Activated naive CD4-positive, alpha-beta T cell treated with anti-CD3 and anti-CD28 coated beads, Interleukin-2, amount 50 U/mL, for 72 hours (primary cell): ENCODE results near the gene NME2. TPM values are rescaled to one million over a fixed set of nuclear protein-coding genes. Genes with fewer than 3 reads are reported as not detected.
"Not testable (repeated sequence)": the region's sequence is repeated elsewhere in the genome, so short reads cannot be mapped to it uniquely, and the experiment has no call there.

Source experiments
- ATAC-seq, 2 donors: fragments of 150-1000 bp; cut with Tn5 transposase; 2 replicates each; pipeline ENCODE4 v1.10.0; 2021; ENCODE audit warnings: mild to moderate bottlenecking in 2 of 2, moderate library complexity in 2 of 2
- DNase-seq, 2 donors: peaks; one replicate each; pipeline ENCODE4 v3.0.0; 2021 to 2022; ENCODE audit warnings: low spot score in 2 of 2
- H3K27ac Mint-ChIP-seq, 2 donors: one replicate each; pipeline ENCODE4 v1.8.0; 2022; ENCODE audit warnings: mild to moderate bottlenecking in 2 of 2, mixed read lengths in 2 of 2
- H3K36me3 Mint-ChIP-seq, 2 donors: one replicate each; pipeline ENCODE4 v1.8.0; 2022; ENCODE audit warnings: mixed read lengths in 2 of 2
- H3K9me3 Mint-ChIP-seq, 2 donors: one replicate each; pipeline ENCODE4 v1.8.0; 2022; ENCODE audit warnings: mixed read lengths in 2 of 2
- total RNA-seq, 2 donors: library from RNA; stranded (reverse); gene quantifications; one replicate each; pipeline ENCODE4 v1.2.3, GENCODE V29; 2022

NME2 gene
- total RNA-seq = 100 to 1,000 TPM; 711 to 815 TPM

DNA sequence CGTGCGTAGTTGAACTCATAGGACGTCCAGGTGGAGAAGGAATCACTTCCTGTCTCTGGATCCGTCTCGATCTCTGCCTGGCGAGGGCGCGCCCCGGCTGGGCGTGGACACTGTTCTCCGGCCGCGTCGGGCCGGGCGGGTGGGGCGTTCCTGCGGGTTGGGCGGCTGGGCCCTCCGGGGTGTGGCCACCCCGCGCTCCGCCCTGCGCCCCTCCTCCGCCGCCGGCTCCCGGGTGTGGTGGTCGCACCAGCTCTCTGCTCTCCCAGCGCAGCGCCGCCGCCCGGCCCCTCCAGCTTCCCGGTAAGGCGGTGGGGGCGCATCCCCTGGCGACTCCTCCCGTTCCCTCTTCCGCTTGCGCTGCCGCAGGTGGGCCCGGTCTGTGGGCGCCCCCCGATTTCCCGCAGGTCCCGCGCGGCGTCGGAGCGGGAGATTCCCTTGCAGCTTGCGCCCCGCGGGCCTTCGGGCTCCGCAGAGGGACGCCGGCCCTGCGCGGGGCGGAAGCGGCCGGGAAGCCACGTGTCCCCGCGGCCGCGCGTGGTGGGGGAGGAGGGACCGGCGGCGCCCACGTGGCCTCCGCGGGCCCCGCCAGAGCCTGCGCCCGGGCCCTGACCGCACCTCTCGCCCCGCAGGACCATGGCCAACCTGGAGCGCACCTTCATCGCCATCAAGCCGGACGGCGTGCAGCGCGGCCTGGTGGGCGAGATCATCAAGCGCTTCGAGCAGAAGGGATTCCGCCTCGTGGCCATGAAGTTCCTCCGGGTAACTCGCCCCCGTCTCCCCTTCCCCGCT is at the start of gene NME2:
TSS of gene NME2 (plus strand) at position 214 of the 789 bp plus-strand sequence. CDS start at position 634, 420 bp downstream.
- peak within 1 kb of the TSS; percentile 92 to 98 for H3K27ac Mint-ChIP-seq
- DNase-seq = peak; percentile 78 to 81
- no peaks in the 10 kb centered on the region for H3K9me3 Mint-ChIP-seq
- H3K36me3 Mint-ChIP-seq = peaks cover 20 to 39% of the 10 kb centered on the region in 2 donors
- peak; percentile 84 to 88 for ATAC-seq

DNA sequence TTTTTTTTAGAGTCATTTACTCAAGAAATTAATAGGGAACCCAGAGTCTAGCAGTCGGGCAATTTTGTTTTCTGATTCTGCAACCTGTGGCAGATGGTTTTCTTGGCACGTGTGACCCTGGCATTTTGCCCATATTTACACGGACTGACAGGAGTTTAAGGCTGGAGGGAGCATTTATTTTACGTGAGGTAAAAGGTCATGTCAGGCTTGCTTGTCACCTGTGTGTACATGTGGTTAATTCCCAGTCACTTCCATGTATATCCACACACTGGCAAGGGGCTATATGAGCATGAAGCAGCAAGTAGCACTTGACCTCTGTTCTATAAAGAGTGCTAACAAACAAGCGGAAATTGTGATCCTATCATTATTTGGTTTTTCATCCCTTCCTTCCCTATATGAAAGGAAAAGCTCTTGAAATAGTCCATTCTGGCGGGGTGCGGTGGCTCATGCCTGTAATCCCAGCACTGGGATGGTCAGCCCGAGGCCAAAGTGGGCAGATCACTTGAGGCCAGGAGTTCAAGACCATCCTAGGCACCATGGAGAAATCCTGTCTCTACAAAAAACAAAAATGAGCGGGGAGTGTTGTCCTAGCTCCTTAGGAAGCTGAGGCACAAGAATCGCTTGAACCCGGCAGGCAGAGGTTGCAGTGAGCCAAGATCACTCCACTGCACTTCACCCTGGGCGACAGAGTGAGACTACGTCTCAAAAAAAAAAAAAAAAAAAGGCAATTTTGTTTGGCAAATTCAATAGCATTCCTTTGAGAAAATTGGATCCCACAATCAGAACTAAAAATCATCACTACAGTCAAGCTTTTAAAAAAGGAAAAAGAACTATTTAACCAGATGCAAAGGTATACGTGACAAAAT is 47.6 kb upstream of the NME2 start:
- DNase-seq = no peak
- Mint-ChIP-seq H3K36me3 (peaks cover 0 to 10% of the 10 kb centered on the region in 2 donors), H3K27ac (peak overlapping the region; percentile 53 to 71), H3K9me3 (no peaks in the 10 kb centered on the region)
- no peak for ATAC-seq

DNA sequence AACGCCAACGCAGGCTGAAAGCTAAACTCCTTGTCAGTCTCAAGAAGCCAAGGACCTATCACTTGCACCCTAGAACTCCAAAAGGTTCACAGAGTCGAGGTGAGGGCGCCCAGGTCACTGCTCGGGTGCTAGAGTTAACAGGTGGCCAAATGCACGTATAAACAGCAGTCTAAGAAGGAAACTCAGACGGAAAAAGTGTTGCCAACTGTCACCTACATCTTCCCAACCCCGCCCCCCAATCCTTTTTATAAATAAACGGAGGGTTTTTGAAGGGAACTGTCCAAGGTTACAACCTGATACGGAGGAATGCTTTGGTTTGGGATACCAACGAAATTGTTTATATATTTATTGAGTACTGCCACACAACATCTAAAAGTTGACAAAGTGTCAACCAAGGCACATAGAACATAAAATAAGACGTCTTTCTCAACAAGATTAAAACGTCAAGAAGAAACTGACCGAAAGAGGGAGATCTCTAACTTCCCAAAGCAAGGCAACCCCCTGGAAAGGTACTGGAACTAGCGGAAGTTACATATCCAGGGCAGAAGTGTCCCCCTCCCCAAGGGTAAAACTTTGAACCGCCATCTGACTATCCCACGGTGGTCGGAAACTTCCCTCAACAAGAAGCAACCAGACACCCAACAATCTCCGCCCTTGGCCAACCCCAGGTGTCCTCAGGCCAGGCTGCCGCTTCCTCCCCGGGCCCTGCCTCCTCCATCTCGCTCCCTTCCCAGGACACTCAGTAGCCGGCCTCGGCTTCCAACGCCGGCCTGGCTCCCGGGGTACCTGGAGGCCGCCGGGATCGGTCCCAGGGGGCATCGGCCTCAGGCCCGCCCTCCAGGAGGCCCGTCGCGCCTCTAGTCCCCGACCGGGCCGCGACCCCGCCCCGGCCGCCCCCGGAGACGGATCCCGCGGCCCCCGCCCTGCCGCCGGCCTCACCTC is 46.5 kb upstream of the NME2 start:
- H3K9me3 Mint-ChIP-seq = no peaks in the 10 kb centered on the region
- ATAC-seq = peak; percentile 18 to 20
- peaks cover 0 to 10% of the 10 kb centered on the region in 2 donors for H3K36me3 Mint-ChIP-seq
- peak; percentile 43 to 73 for DNase-seq
- peak overlapping the region; percentile 98 to 99 for H3K27ac Mint-ChIP-seq

DNA sequence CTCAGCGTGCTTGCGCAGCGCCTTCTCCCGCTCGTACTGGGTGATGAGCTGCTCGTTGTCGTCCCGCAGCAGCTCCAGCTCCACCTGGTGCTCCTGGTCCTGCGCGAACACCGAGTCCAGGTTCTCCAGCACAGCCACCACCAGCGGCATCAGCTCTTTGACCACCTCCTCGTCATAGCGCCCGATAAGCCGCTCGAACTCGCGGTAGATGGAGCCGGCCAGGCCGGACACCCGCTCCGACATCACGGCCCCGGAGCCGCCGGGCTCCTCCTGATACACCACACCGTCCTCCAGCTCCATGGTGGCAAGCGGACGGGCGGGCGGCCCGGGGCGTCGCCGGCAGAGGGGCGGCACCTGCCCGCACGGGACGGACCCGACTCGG is 45.9 kb upstream of the NME2 start:
- H3K9me3 Mint-ChIP-seq = no peaks in the 10 kb centered on the region
- peak overlapping the region; percentile 98 to 99 for H3K27ac Mint-ChIP-seq
- peaks cover 0 to 10% of the 10 kb centered on the region in 2 donors for H3K36me3 Mint-ChIP-seq
- no peak for DNase-seq
- ATAC-seq = peak; percentile 20 to 67

DNA sequence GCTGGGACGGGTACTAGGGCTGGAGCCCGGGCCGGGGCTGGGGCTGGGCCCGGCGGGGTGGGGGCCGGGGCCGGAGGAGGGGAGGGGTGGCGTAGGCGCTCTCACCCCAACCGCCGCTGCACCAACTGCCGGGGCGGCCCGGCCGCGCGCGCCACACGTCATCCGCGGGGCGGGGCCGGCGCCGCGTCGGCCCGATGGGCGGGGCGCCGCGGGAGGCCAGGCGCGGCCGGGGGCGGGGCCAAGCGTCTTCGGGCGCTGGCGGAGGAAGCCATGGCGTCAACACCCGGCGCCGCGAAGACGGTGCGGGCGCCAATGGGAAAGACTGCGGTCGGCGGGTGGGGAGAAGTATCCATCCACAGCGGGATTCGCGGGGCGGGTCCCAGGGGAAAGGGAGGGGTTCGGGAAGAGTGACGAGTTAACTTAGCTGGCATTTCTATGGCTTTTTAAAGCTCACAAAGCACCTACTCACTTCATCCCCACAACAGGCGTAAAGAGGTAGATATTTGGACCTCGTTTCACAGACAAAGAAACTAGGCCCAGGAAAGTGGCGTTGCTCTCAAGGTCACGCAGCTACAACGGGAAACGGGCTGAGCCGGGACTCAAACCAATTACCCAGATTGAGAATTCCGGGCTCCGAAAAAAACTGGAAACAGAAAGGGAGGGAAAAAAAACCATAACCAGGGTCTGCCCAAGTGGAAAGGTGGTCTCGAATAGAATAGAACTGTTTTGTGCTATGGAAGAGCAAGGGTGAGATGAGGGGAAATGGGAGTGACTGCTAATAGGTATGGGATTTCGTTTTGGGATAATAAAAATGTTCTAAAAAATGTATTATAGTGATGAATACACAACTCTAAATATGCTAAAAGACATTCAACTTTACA is 45.2 kb upstream of the NME2 start, which contains the start of gene SPAG9:
TSS of gene SPAG9 (minus strand) at position 130 of the 881 bp plus-strand sequence. CDS start 212 bp downstream, outside the sequence.
- Mint-ChIP-seq H3K9me3 (no peaks in the 10 kb centered on the region), H3K36me3 (peaks cover 0 to 10% of the 10 kb centered on the region in 2 donors), H3K27ac (peak within 1 kb of the TSS; percentile 99)
- DNase-seq = peak; percentile 94 to 96
- ATAC-seq = peak; percentile 72 to 80

DNA sequence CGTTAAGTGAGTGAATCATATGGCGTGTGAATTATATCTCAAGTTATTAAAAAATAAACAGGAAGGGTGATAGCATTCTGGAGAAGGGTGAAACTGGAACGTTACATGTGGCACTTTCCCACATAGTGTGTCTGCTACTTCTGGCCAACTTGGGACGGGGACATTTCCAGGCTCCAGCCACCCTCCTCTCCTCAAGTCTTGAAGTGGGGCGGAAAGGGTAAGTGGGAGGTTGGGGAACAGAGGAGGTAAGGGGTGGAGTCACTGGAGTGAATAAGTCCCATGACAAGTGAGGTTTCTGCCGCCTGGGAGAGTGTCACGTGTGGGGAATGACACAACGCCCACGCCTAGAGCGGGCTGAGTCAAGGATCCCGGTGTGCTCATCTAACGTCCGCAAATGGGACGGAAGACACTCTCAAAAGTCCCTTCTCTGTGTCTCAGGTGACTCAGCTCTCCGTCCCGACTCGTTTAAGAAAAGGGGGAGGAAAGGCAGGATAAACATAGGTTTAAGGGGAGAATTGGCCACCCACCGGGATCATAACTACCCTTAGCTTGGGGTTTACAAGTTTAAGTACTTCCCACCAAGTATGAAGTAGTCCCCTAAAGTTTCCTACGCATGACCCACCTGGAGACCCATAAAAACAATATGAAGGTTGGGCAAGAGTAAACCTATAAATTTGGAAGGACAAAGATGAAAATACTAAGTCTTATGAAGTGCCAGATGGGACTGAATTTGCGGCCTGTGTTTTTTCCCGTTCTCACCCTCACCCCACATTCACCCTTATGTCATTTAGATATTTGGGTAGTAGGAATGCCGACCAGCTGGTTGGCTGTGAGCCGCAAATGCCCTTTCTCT is 44.4 kb upstream of the NME2 start:
- H3K9me3 Mint-ChIP-seq = no peaks in the 10 kb centered on the region
- H3K27ac Mint-ChIP-seq = peak overlapping the region; percentile 99
- peak; percentile 60 to 76 for ATAC-seq
- peaks cover 0 to 10% of the 10 kb centered on the region in 2 donors for H3K36me3 Mint-ChIP-seq
- DNase-seq = peak; percentile 75 to 94

DNA sequence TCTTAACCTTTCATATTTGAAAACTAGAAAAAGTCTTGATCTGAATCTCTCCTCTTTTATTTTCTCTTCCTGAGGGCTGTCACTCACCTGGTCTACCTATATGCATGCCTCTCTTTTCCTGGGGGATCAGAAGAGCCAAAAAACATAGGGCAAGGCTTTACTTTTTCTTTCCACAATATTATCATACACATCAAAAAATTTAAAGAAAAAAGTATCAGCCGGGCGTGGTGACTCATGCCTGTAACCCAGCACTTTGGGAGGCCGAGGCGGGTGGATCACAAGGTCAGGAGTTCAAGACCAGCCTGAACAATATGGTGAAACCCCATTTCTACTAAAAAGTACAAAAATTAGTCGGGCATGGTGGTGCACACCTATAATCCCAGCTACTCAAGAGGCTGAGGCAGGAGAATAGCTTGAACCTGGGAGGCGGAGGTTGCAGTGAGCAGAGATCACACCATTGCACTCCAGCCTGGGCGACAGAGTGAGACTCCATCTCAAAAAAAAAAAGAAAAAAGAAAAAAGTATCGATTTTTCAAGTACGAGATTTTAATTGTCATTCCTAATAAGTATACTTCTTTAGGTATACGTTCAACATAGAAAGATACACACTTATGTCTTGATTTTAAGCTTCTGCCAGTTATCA is 43.6 kb upstream of the NME2 start:
- DNase-seq, H3K9me3 Mint-ChIP-seq, ATAC-seq, H3K36me3 Mint-ChIP-seq: not testable (repeated sequence)
- H3K27ac Mint-ChIP-seq = peak overlapping the region; percentile 66 to 99

DNA sequence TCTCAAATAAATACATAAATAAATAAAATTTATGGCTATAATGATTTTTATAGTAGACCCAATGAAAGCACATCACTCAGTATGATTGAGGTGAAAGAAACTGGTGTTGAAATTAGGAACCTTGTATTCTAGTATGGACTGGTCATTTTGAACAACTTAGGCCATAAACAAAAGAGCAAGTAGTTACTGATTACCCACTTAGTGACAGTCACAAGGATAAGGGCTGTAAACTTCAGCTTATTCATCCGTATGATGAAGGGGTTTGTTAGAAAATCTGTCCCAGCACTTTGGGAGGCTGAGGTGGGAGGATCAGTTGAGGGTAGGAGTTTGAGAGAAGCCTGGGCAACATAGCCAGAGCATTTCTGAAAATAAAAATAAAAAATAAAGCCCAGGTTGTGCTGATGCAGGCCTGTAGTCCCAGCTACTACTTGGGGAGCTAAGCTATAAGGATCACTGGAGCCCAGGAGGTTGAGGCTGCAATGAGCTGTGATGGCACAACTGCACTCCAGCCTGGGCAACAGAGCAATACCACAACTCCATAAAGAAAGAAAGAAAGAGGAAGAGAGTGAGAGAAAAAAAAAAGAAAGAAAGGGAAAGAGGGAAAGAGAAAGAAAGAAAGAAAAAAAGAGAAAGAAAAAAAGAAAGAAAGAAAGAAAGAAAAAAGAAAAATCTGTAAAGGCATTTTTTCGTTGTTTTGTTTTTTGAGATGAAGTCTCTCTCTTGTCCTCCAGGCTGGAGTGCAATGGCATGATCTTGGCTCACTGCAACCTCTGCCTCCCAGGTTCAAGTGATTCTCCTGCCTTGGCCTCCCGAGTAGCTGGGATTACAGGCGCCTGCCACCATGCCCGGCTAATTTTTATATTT is 41.3 kb upstream of the NME2 start:
- H3K36me3 Mint-ChIP-seq = peaks cover 0 to 4% of the 10 kb centered on the region in 2 donors
- no peaks in the 10 kb centered on the region for H3K9me3 Mint-ChIP-seq
- DNase-seq (no peak), ATAC-seq (no peak)
- H3K27ac Mint-ChIP-seq = peak overlapping the region; percentile 42 to 67

DNA sequence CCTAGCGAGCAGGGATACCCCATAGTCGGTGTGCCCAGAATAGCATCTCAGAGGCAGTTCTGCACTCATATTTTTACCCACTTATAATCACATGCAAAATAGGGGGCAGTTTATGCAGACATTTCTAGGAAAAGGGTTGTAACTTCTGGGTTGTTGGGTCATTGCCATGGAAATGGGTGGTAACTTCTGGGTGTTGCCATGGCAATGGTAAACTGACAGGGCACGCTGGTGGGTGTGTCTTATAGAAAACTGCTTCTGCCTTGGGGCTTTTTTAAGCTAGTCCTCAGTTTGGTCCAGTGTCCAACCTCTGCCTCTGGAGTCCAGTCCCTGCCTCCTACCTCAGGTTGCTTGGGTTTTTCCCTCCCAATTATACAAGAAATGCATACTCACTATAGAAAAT is 38.1 kb upstream of the NME2 start:
- H3K36me3 Mint-ChIP-seq = no peaks in the 10 kb centered on the region
- DNase-seq (no peak), ATAC-seq (peak; percentile 34 to 37)
- no peaks in the 10 kb centered on the region for H3K9me3 Mint-ChIP-seq
- H3K27ac Mint-ChIP-seq = peak overlapping the region in 1 of 2 donors; percentile 51

DNA sequence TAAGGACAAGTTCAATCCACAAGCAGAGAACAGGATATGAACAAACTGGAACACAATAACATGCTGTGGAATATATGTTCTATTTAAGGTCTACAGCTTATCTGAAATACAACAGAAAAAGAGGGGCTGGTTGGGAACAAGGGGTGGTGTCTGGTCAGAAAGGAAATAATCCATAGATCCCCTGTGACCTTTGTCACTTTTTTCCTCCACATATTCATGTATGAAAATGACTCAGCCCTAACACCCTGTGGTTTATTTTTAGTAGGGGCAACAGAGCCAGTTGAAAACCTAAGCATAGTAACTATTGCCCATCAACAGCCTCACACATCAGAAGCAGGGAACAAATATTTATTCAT is 33.3 kb upstream of the NME2 start:
- ATAC-seq = peak; percentile 41 to 62
- no peak for DNase-seq
- Mint-ChIP-seq H3K9me3 (no peaks in the 10 kb centered on the region), H3K27ac (no peak overlapping the region), H3K36me3 (no peaks in the 10 kb centered on the region)

DNA sequence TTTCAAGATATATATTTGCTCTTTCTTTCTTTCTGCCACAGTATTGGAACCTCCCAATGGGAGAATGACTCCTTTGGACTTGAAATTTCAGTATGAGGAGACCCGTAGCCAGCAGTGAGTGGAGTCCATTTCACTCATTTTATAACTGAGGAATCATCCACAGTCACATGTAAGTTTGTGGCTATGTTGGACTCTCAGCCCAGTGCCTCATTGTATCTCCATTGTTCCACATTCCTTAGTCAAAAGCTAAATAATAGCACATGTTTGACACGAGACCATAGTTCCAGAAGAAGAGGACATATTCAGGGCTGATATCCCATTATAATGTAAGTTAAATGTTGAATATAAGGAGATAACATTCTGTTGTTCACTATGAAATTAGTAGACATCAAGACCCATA is 32.8 kb upstream of the NME2 start:
- peak in 1 of 2 donors; percentile 16 for ATAC-seq
- Mint-ChIP-seq H3K27ac (no peak overlapping the region), H3K9me3 (no peaks in the 10 kb centered on the region), H3K36me3 (no peaks in the 10 kb centered on the region)
- DNase-seq = no peak

DNA sequence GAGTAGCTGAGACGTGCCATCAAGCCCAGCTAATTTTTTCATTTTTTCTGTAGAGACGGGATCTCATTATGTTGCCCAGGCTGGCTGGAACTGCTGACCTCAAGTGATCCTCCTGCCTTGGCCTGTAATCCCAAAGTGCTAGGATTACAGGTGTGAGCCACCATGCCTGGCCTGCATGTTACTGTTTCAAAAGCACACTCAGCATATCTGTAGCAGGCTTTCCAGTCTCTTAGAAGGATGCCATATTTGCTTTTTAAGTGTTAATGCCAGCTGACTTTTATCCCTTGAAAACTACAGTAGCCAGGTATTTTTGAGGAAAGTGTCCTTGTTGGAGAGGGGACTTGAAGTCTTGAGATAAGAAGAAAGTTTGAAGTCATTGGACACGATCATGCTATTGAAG is 30.3 kb upstream of the NME2 start:
- no peak for ATAC-seq
- Mint-ChIP-seq H3K36me3 (no peaks in the 10 kb centered on the region), H3K27ac (no peak overlapping the region), H3K9me3 (no peaks in the 10 kb centered on the region)
- no peak for DNase-seq

DNA sequence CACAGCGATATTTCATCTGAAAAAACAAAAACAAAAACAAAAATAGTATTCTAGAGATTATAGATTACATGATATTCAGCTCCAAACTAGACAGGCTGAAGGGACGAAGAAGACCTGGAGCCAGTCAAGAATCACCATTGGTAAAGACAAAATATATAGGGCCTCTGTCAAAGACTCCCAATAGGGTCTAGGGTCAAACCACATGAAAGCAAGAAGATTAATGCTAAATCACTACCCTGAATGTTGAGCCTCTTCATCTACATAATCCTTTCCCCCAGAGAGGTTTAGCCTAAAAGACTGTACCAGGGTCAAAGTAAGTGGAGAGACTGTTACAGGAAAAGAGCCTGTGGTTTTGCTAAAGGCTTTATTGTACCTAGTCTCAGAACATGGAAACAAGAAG is 23.6 kb upstream of the NME2 start:
- no peak overlapping the region for H3K27ac Mint-ChIP-seq
- no peaks in the 10 kb centered on the region for H3K36me3 Mint-ChIP-seq
- no peak for ATAC-seq

More for the DNA sequence above, 23.6 kb upstream of the NME2 start:
- DNase-seq = no peak
- no peaks in the 10 kb centered on the region for H3K9me3 Mint-ChIP-seq
